SW 1271 (cell line): ENCODE data around the gene SHANK2.

Experiments used
- DNase-seq, 2 experiments: peaks; one replicate each; lab custom pipeline; 2025; lab: John Stamatoyannopoulos, UW

Gene SHANK2

DNA sequence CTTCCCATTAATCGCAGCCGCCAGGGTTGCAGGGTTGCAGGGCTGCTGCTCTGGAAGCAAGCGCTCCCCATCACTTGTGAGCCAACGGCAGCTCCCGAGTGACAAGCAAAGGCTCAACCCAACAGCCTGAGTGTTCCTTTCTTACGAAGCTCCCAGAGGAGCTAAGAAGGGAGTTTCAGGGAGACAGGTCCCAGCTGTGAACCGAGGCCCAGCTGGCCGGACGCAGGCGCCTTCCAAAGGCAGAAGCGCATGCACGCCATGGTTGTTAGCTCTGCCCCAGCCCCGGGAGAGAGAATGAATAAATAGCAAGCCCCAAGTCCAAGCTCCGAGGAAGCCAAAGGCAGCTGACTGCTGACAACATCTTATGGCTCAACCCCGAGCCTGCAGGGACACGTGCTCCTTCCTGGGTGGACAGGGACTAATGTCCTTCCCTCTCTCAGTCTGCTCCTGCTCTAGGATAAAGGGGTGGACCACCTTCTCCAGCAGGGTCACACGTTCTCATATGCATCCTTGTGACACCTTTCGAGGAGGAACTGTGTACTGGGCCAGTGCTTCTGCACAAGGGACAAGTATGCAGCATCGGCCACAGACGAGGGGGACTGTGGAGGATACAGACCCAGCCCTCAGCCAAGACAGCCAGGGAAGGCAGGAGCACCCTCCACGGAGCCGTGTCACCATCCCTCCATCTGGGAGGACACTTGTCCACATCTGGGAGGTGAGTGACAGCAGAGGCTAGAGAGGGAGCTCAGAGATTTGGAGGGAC is 29.9 kb downstream of the SHANK2 start:
- DNase-seq = no peak

DNA sequence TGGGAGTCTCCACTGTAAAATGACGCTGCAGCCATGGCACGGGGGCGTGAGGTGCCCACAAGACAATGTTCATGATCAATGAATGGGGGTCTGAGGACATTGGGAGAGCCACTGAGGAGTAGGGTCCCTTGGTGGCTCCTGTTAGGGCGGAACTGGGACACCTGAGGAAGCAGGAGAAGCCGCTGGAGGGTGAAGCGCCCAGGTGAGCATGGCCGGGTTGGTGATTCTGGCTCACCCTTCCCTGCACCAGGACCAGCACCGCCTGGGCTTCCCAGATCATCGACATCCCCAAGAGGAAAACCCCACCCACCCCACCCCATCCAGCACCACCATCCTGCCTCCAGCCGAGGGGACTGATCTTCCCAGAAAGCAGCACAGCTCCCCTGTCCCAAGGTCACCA is 30.6 kb downstream of the SHANK2 start:
- DNase-seq = no peak

DNA sequence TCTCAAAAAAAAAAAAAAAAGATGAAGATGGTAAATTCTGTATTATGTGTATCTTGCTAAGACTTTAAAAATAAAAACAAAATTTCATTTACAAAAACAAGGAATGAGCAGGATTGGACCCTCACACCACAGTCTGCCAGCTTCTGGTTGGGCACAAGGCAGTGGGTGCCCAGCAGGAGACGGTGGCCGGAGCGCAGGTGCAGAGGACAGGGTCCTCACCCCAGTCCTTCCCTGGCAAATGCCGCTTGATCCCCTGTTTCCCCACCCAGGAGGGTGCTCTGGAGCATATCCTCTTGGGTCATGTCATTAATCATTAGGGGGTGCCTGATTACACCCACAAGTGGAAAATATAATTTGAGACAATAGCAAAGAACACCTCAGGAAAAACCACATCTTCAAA is 31.2 kb downstream of the SHANK2 start:
- no peak for DNase-seq

DNA sequence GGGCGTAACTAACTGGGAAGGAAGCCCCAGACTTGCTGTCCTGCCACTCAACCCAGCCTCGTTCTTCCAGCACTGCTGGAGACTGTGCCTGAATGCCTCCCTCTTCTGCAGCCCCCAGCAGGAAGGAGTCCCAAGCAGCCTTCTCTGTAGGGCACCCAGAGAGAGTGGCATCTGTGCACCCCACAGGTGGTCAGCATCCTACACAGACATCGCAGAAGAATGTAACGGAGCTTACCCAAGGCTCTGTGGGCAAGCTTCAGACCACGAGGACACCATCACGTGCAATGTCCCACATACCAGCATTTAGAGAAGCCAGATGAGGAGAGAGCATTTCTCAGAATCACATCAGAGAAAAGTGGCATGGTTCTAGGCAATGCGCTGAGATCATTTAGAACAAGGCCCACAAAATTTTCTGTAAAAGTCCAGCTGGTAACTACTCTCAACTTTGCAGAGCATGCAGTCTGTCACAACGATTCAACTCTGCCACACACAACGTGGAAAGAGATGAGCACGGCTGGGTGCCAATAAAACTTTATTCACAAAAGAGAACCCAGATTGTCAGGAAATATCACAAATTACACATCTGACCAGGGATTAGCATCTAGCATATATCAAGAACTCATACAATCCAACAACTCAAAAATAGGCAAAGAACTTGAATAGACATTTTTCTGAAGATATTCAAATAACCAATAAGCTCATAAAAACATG is 33.4 kb downstream of the SHANK2 start:
- no peak for DNase-seq

DNA sequence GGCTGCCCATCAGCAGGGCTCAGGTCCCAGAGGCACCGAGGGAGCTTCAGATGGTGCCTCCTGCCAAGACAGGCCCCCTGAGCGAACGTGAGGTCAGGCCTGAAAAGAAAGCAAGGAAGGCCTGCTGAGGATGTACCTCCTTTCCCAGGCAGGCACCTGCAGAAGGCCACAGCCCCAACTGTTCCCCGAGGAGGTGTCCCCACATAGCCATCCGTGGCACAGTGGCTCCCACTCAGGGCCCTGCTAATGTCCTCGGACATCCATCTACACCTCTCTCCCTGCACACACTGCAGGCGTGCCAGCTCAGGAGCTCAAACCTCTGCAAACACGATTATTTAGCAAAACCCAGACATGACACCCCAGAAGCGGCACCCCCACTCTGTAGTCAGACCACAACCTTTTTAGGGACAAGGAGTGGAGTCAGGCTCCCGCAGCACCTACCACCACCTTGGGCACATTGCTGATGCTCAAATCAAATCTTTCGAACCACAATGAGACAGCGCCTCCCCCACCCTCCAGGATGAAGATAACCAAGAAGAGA is 36.9 kb downstream of the SHANK2 start:
- no peak for DNase-seq

DNA sequence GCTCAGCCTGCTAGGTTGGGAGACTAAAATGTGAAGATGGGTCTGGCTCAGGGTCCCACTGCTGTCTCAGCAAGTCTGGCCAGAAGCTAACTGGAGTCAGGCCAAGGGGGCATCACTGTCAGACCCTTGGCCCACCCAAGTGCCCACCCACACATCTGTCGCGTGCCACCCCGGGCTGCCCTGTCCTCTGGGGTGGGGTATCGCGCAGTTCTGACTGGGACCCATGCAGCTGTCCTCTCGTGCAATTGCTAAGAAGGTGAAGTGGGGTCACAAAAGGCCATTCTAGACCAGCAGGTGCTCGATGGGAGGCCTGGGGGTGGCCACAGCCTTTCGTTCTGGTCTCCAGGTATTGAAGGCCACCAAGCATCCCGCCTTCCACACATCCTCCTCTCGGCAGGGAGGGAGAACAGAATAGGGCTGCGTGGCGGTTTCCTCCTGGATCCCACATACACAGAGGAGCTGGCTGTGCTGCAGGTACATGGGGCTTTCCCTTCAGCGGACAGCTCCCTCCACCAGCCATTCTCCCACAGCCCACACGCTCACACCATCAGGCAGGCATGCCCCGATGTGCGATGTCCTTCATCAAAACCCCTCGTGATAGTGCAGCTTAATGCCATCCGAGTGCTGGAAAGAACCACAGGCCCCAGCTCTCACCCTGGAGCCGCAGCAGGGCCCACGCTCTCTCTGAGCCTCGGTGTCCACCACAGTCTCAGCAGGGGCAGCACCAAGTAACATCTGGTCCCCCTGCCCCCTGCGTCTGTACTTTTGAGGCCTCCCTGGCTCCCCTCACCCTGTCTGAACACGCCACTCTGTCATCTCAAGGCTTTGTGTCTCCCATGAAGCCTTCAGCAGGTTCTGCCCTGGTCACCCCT is 37.6 kb downstream of the SHANK2 start:
- DNase-seq = no peak

DNA sequence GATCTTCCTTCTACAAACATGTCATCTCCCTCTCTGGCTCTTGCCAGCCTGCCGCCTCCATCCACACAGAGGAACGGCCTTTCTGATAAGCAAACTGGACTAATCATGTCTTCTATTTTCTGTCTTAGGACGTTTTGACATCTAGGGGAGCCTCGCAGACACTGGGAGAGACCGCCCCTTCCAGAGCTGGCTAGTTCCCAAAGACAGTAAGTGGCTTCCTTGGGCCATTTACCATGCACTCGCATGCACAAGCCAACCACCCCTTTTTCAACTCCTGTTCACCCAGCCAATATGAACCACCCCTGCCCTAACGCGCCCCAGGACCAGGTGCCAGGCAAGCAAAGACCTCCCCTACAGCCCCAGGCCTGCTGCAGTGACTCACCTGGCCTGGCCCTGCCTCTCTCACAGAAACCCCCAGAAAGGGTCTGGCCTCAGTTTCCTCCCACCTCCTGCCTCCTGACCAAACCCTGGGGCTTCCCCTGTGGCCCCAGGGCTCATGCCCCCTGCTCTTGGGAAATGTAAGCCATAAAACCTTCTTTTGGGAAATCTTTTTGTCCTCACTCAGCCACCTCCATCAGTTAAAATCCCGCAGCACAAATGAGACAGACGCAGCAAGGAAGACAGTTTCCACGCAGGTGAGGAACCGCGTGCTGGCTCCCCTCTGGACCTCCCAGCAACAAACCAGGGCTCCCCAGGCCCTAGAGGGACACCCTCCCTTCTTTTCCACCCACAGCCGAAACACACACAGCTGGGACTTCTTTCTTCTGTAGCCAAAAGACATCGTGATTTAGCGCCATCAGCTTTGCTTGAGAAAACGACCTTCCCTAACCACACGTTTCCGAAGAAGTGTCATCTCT is 38.5 kb downstream of the SHANK2 start:
- DNase-seq = no peak

DNA sequence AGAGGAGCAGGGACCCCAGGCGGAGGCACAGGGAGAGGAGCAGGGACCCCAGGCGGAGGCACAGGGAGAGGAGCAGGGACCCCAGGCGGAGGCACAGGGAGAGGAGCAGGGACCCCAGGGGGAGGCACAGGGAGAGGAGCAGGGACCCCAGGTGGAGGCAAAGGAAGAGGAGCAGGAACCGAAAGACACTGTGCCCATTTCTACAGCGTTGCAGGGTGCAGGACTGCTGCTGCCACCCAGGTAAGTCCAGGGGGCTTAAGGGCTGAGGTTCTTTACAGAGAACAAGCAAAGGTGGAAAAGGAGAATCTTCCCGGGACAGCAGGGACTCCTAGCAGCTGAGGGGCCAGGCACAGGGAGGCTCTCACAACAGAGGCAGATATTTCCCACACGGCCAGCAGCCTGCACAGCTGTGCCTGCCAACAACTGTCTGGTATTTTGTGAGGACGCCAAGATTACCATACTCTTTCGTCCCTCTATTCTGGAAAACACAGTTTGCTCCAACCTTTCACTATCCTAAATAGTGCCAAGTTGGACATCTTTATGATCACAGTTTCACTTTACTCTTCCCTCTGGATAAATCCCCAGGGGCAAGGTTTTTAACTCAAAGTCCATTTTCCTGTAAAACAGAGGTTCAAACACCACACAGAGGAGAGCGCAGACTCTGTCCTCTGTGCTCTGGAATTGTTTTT is 39.4 kb downstream of the SHANK2 start:
- no peak for DNase-seq

DNA sequence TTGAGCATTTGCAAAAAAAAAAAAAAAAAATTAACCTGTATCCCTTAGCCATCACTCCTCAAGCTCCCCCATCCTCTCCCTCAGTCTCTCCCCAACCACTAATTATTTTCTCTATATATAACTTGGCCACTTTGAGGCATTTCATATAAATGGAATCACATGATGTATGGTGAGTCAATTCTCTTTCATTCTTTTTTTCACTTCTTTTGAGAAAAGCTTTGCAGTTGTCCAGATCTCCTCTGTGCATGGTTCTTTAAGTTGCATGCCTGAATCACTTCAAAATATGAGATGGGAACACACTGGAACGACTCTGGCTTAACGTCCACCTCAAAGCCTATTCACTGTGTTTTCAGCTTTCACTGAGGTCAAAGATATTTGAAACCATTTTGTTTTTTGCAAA is 40.7 kb downstream of the SHANK2 start:
- no peak for DNase-seq

DNA sequence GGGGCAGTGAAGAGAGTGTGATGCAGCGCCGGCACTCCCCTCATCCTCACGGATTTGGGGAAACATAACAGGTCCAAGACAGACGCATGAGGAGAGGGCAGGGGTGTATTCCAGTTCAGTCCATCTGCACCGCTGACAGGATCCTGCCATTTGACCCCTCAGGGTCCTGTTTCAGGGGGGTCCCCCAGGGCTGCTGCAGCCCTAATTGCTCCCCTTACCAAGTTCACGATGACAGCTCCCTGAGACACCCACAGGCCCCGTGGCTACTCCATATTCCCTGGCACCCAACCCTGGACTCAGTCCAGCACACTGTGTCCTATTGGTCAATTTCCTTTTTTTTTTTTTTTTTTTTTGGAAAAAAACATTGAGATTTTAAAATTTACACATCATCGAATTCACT is 41.5 kb downstream of the SHANK2 start:
- DNase-seq = no peak

DNA sequence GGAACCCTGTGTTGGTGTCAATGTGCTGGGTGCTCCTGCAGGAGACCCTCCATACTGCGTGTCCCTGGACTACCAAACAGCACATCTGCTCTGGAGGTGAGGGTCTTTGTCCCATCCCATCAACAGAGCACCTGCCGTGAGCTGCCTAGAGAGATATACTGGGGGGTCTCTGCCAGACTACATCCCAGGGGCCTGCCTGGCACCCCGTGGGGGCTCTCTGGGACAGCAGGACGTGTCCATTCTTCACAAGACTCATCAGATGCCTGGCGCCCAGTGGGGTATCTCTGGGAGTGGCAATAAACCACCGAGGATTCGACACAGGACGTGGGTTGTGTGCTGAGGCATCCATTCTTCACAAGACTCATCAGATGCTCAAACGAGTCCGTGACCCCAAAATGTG is 42.7 kb downstream of the SHANK2 start:
- DNase-seq = no peak

DNA sequence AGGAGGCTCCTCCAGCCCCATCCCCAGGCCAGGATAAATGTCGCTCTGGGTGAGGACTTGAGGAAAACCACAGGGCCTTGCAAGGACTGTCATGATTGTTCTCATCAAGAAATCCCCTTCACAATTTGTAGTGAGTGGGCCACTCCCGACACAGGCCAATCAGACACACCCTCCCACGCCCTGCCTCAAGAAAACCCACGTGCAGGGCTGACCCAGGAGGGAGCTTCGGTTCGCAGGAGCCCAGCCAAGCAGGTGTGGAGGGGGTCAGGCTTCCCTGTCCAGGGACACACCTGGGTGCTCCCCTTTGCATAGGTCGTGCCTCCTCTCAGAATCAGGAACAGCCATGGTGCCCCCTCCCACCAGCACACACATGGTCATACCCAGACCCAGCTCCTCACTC is 43.2 kb downstream of the SHANK2 start:
- DNase-seq = no peak

DNA sequence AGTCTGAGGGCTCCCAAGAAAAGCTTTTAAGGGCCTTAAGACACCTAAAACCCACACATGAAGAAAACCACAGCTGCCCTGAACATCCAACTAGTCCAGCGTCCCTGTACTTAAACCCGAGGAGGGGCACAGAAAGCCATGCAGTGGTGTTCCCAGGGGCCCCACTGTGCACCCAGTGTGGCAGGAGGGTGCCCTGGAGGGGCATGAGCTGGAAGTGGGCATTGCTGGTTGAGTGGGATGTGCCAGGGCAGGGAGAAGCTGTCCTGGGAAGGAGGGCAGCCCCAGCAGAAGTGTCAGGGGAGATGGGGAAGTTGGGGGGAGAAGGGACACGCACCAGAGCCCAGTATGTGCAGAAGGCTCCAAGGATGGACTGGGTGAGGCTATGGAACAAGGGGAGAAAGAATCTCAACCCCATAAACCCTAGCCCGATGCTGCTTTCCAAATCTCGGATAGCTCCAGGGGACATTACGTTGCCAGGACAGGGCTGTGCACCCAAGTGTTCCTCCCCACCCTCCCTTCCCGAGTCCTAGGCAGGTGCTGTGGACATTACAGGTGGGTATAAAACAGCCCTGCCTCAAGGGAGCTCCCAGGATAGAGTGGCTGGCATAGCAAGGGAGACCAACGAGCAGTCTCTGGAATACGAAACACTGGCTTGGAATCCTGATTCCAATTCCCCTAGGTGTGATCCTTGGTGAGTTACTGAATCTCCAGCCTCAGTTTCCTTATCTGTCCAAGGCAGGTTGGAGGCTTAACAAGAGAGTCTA is 44.2 kb downstream of the SHANK2 start:
- DNase-seq = no peak

DNA sequence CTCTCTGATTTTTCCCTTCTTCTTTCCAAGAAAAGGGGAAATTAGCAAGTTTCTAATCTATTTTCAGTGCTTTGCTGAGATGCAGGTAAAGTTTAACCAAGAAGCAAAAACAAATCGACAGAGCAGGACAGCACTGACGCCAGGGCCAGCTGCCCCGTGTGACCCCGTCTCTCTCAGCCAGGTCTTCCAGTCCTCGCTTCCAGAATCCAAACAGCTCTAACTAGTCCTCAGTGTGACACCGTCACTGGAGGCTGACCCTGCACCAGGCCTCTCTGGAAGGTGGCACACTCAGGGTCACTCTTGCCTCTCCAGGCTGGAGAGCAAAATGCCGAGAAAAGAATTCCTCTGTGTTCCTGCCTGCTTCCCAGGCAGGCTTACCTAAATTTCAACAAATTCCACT is 44.8 kb downstream of the SHANK2 start:
- no peak for DNase-seq

DNA sequence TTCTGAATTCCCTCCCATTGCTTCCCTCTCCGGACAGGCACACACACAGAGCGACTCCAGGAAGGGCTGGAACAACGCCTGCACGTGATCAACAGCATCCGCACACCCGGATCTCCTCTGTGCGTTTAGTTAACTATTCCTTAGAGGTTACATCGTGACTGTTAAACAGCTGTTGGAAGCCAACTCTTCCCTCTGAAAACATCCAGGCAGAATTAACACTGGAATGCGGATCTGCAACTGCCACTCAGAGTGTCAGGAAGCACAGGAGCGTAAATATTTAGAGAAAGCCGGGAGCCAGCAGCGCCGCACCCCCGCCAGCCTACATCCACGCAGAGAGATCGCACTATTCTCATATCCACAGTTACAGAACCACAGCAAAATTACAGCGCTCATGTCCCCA is 46.2 kb downstream of the SHANK2 start:
- DNase-seq = no peak

DNA sequence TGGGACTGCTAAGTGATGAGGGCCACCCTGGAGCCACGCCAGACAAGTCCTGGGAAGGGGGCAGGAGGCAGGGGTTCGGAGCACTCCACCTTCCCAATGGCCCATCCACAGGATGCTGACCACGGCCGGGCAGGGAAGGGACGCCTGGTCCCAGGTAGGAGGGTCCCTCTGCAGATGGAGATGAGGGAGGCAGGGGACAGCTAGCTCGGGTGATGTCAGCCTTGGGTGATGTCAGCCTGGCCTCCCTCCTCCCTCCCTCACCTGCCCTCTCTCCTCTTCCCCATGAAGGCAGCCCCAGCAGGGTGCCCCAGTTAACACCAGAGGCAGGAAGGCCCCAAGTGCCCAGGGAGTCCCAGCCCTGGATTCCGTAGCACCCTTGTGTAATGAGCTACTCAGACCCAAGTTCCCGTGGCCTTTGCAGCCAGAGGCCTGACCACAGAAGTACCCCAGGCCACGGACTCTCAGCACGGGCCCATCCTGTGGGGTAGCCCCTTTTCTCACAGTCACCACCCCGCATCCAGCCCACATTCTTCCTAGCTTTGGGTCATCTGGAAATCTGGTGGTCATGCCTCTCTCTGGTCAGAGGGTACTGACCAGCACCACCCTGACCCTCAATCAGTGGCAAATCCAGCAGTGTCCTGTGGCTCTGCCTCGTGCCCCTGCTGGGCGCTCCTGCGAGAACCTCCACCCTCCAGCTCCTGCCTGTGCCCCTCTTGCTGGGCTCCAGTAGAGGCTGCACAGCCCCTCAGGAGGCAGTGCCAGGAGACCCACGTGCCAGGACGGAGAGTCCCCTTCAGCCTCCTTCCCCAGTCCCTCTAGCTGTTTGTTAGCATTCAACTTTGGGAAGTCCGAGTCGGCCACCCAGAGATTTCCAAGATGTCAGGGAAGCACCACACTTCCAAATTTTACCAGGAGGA is 47.4 kb downstream of the SHANK2 start:
- no peak for DNase-seq

DNA sequence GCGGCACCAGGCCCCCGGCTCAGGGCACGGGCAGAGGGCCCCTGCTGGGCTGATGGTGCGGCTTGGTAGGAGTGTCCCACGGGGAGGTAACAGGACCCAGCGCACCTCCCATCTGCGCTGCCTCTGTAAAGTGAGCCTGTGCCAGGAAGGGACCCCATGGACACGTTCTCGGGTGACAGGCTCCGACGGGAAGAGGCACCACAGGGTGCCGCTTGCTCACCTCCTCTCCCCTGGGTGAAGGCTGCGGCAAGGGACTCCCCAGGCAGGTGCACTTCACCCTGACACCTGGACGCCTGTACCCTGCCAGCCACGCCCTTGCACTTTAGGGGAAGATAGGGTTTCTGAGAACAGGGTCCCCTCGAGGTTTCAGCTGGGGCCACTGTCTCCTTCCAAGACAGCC is 48.1 kb downstream of the SHANK2 start:
- DNase-seq = no peak

DNA sequence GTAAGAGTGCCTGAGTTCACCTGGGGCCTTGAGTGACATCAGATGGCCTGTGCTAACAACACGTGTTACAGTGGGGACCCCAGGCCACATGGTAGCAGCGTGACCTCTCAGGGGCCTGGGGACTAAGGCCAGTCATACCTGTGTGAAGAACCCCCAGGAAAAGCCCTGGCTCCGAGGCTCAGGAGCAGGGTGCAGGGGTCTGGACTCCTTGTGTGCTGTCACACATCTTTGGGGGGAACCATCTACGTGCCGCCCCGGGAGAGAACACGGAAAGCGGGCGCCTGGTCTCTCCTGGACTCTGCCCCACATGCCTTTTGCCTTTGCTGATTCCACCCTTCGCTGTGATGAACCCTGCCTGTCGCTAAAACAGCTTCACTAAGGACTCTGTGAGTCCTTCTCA is 48.7 kb downstream of the SHANK2 start:
- DNase-seq = no peak

DNA sequence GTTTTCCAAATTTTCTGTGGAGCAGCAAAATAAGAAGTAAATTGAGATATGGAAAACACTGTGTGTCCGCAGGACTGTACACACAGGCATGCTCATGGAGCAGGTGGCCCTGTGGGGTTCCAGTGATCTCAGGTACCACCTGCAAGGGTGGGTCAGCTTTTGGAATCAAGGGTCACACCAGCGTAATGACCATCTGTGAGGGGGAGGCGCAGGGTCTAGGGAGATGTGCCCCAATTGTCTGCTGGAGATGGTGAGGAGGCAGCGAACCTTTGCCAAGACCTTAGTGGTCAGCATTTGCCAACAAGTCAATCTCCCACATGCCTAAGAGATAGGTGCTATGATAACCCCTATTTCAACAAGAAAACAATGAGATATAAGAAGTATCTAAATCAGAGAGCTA is 49.4 kb downstream of the SHANK2 start:
- DNase-seq = no peak
